Omental fat pad (tissue), 4 donors: ENCODE measurements around the gene ALKBH4. TPM values are rescaled to one million over a fixed set of nuclear protein-coding genes. Genes with fewer than 3 reads are reported as not detected.
"Not testable (repeated sequence)": the region's sequence is repeated elsewhere in the genome, so short reads cannot be mapped to it uniquely, and the experiment has no call there.

ENCODE experiments used
- ATAC-seq: fragments of 150-250 bp; one replicate; pipeline ENCODE4 v1.9.1; 2016; ENCODE audit warnings: mild to moderate bottlenecking, moderate library complexity; ENCODE audit not compliant: low FRiP score
- DNase-seq: peaks from one replicate; pipeline ENCODE4 v3.0.0-alpha.2; 2019; ENCODE audit warnings: low spot score
- CTCF ChIP-seq, 3 donors: fragments of 450-650 bp; IDR thresholded peaks; one replicate each; pipeline ENCODE4 v1.5.1; 2016 to 2017; ENCODE audit warnings: antibody characterized with exemption in 3 of 3, mild to moderate bottlenecking in 3 of 3, moderate library complexity in 2 of 3
- total RNA-seq, 4 donors: library from RNA; depleted of rRNA; stranded (reverse); fragments of >200 nt; gene quantifications; one replicate each; pipeline ENCODE4 v1.1.0, GENCODE V29; 2016

Gene ALKBH4
- total RNA-seq, 4 donors from 2014 or later: 7.9 to 12.6 (median 9.7) TPM

GRCh38 chr7:102415685-102416225 is 48.9 kb downstream of the ALKBH4 start:
- TF ChIP-seq CTCF (IDR thresholded peaks at IDR 0.05): no peak
- ATAC-seq (no peak), DNase-seq (no peak)

GRCh38 chr7:102413611-102414010 is 51.1 kb downstream of the ALKBH4 start:
- ATAC-seq (no peak), DNase-seq (no peak)
- TF ChIP-seq CTCF (IDR thresholded peaks at IDR 0.05): no peak

- ATAC-seq (no peak), DNase-seq (no peak)
- no peak for TF ChIP-seq CTCF (IDR thresholded peaks at IDR 0.05)
Observed at GRCh38 chr7:102413091-102413490, 51.6 kb downstream of the ALKBH4 start.

GRCh38 chr7:102412548-102412947 is 52.1 kb downstream of the ALKBH4 start:
- no peak for ATAC-seq
- no peak for TF ChIP-seq CTCF (IDR thresholded peaks at IDR 0.05)

GRCh38 chr7:102410918-102411317 is 53.7 kb downstream of the ALKBH4 start:
- ATAC-seq (no peak), DNase-seq (no peak)
- TF ChIP-seq CTCF (IDR thresholded peaks at IDR 0.05): no peak

More at GRCh38 chr7:102412548-102412947, 52.1 kb downstream of the ALKBH4 start:
- no peak for DNase-seq

GRCh38 chr7:102410123-102410522 is 54.5 kb downstream of the ALKBH4 start:
- DNase-seq (no peak), ATAC-seq (no peak)
- no peak for TF ChIP-seq CTCF (IDR thresholded peaks at IDR 0.05)

- no peak for TF ChIP-seq CTCF (IDR thresholded peaks at IDR 0.05)
- no peak for DNase-seq
- ATAC-seq: no peak
Observed at GRCh38 chr7:102409340-102409739, 55.3 kb downstream of the ALKBH4 start.

- ATAC-seq, DNase-seq: not testable (repeated sequence)
Observed at GRCh38 chr7:102408530-102408929, 56.1 kb downstream of the ALKBH4 start.
